ENCODE results near the gene CACNB1.

GRCh38 chr17:39156491-39156890 is 41.0 kb downstream of the CACNB1 start:
- TF ChIP-seq EZH2phosphoT487 (IDR thresholded peaks at IDR 0.05; ENCODE audit: insufficient read depth, low read depth) (no peak), EZH2 (IDR thresholded peaks at IDR 0.05; ENCODE audit: insufficient read depth, poor library complexity, severe bottlenecking) (no peak)
